HG03575 (cell line): Measurements from ENCODE around the gene SLC22A23.

Source experiments
- ATAC-seq: cut with Tn5 transposase; IDR thresholded peaks from one replicate; pipeline ENCODE4 v1.9.1; 2021; ENCODE audit not compliant: unreplicated experiment, insufficient number of reproducible peaks, low FRiP score; ENCODE audit errors: extremely low read depth

The SLC22A23 gene

DNA sequence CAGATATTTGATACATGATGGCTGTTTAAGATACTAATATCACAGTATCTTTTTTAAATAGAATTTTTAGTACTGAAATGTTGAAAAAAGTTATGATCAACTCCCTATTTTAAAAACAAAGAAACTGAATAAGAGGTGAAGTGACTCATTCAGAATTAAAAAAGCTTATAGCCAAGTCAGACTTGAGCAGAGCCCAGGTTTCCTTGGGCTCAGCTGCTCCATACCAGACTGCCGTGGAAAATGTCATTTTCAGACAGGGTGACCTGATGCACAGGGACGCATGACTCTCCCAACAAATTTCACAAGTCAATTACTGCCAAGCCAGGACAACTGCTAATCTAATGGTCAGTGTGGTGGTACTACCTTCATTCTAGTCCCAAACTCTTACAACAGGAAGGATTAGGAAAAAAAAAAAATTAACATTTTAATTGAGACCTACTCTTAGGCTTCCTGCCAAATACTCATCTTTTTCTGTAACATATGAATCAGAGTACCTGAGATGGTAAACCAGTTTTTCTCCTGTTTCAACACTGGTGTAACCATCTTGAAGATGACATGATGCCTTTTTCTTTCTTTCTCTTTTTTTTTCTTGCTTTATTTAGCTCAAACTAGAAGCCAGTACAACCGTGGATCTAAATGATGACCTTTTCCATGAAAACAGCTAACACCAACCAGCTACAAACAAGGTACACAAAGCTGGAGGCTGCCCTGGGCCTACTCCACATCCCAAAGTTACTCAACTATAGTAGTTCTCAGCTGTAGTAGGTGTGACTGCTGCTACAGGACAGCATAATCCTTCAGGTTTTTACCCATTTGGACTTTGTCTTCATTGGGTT, 30.5 kb downstream of the SLC22A23 start:
- no peak for ATAC-seq

DNA sequence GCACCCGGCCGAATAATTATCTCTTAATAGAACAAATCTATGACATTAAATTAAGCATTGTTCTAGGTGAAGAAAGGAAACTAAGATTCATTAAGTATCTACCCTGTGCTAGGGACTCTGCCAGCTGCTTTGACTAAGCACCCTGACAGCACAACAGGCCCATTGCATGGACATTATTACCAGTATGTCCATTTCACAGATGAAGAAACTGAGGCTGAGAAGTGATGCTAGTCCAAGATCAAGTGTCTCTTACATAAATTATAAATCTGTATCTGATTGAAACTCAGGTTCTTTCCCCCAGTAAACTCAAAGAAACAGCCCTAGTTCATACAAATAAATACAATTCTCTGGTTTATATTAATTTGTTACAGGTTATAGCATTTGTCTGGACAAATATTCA, 31.3 kb downstream of the SLC22A23 start:
- ATAC-seq = no peak

DNA sequence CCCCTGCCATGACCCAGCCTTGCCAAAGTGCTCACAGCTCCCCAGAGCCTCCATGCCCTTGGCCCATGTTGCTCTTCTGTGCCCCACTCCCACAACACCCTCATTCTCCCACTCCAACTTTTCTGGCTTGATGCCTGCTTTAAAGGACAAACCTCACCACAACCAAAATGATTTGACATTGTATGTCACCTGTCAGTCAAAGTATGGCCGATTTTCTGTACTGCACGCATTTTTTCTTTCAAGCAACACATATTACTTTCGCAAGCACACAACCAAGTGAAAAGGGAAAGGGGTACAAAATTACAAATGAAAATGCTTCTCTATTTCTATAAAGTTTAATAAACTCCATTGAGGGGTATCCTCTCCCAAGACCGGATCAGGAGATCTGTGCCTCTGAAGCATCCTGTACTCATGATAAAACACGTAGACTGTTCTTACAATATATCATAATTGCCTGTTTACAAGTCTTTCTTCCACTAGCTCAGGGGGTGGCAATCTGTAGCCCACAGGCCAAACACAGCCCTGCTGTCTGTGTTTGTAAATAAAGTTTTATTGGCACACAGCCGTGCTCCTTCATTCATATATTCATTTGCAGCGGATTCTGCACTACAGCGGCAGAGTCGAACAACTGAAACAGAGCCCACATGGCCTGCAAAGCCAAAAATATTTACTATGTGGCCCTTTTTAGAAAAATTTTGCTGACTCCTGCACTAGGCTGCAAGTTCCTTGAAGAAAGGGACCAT, 32.5 kb downstream of the SLC22A23 start:
- no peak for ATAC-seq

DNA sequence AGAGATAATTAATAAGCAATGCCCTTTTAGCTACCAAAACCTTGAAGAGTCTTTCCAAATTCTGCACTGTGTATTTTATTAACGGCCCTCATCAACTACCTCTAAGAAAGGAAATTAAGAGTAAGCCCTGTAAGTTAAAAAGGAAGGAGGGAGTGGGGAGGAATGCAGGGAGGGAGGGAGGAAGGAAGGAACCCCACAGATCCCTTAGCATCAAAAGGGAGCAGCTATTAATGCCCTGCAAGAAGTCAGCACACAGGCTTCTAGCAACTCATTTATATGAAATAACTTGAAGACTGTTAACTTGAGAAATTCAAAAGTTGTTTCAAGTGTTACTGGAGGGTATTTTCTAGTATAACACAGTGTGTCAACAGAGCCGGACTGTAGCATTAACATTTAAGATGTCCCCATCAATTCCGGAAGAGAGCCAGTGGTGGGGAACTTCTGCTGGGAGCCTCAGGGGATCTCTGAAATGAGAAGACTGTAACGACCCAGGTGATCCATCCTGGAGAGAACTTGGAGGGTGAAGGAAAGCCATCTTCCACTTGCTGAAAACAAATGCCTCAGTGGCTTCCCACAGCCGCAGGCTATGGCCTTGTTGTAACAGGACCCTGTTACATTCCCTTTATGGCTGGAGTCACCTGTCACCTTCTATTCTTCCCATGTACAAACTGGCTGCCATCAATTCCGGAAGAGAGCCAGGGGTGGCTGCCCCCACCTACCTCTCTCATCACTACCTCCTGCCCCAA, 33.2 kb downstream of the SLC22A23 start:
- no peak for ATAC-seq

DNA sequence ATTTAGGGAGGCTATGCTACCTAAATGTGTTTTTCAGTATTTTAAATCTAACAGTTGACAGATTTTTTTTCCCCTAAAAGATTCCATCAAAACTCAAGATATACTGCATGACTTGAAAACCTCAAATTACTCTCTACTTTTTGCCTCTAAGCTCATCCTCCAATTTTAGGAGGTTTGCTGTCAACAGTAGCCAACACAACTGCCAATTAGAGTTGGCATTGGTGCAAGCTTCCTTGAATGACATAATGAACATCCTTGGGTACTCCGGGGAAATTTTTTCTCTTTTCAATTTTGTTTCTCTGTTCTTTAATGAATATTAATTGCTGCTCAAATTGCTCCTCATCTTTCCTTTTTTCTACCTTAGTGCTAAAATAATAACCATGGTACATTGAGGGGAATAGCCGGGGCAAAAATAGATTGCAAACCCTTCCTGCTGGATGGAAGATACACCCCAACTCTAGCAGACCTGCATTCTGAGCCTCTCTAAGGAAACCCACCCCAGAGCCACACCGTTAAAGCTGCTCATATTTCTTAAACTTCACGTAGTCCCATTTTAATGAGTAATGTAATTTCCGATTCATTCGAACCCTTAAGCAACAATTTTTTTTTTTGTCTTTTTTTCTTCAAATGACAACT, 34.3 kb downstream of the SLC22A23 start:
- ATAC-seq = no peak

DNA sequence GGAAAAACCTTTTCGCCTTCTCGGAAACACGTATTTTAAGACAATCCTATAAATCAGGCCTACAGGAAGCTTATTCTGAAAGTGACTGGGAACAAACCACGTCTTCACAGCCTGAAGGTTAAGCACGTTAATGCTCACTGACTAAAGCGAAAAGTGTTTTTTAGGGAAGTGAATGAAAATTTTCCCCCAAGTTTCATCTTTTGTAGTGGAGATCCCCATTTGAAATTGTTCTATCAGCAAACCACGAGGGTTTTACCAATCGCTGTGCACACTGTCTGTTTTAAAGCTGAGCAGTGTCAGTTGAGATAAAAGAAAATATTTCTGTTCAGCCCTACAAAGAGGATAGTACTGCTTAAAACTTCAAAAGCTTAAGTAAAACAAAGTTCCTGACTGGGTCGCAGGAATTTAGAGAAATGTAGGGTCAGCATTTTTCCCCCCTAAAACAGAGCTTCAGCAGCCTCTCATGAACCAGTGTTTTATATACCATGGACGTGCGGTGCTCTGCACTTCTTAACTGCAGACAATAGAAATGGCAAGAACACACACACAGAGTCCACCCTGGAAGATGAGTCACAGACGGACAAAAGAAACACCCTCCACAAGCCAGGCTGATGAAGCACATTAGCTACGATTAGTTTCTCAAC, 34.9 kb downstream of the SLC22A23 start:
- ATAC-seq = no peak

DNA sequence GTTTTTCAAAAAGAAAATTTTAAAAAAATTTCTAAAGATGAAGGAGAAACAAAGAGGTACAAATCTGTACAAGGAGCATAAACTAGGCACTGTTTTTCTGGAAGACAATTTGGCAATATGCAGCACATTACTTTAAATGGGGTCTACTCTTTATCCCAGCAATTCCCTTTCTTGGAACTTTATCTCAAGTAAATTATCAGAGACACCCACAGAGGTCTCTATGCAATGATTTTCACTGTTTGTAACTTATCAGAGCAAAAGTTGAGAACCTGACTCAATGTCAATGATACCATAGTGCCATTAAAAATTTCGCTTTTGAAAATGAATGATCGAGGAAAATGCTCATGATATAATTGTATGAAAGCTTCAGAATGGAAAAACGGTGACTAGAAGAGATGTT, 35.7 kb downstream of the SLC22A23 start:
- ATAC-seq = no peak

DNA sequence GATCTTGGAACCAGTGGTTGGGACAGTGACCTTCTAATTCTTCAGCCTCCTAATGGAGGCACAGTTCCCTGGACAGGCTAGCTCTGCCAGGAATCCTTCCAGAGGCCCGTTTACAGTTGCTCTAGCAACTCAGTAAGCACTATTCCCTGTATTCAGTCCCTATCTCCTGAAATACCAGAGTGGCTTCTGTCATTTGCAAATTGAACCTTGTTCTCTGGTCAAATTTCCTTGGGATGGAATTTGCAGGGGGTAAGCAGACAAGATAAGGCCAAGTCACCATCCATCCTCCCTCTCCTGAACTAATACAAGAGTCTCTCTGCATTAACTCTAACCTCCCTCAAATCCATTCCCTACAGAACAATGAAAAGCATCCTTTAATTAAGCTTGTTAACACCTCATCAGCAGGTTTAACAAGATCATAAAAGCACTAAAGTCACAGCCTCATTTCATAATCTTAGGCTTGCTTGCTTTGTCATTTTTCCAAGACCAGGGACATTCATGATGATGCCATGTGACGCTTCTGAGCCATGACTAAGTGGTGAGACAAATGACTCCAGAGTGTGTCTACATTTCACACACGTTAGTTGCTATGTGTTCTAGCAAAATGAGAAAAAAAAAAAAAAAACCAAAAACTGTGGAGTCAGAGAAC, 37.1 kb downstream of the SLC22A23 start:
- ATAC-seq = no peak

DNA sequence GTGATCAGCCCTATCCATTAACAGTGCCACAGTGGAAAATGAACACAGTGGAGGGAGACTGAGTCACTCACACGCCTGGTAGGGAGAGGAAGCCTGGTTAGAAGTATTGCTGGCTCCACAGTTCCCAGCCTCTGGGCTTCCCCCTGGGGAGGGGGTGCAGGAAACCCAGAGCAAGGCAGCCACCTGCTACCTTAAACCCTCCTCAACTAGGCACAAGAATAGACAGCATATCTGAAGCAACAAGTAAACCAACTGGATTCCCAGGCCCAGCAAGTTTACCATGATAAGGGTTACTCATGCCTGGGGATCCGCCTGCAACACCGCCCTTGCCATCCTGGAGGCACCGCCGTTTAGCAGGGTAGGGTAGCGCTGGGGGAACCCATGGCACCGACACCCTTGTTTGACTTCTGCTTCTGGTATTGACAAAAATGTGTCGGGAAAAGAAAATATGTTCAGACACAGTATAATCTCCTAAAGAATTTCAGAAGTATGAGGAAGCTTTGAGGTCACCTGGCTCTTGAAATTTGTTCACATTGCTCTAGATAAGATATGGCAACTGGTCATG, 38.3 kb downstream of the SLC22A23 start:
- ATAC-seq = no peak

DNA sequence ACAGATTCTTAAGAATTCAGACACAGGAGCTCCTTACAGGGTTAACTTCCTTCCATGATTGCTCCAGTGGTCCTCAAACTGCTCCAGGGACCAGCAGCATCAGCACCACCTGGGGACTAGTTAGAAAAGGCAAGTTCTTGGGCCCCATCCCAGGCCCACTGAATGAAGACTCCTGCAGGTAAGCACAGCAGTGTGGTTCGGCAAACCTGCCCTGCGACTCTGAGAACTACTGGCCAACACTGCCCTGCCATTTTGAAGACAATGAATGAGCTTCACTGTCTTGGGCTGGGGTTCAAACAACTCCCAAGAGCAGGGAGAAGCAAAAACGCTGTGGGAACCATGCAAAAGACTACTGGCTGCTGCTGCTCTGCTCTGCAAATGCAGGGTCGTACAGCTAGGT, 39.4 kb downstream of the SLC22A23 start:
- ATAC-seq = no peak

DNA sequence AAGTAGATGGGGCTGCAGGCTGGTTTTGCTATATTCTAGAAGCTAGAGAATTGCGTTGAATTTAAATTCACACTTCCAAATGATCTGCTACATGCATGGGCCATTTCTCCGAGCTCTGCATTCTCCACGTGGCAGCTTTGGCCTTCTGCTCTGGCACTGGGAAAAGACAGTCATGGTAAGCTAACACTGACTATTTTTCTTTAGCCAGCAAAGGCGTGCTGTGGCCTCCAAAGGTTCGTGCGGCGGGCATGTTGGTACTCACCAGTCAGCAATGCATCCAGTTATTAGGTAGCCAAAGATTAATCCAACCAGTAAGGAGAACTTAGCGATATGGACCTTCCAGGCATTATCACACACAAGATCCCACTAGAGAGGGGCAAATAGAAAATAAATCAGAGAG, 41.4 kb downstream of the SLC22A23 start:
- ATAC-seq = no peak

DNA sequence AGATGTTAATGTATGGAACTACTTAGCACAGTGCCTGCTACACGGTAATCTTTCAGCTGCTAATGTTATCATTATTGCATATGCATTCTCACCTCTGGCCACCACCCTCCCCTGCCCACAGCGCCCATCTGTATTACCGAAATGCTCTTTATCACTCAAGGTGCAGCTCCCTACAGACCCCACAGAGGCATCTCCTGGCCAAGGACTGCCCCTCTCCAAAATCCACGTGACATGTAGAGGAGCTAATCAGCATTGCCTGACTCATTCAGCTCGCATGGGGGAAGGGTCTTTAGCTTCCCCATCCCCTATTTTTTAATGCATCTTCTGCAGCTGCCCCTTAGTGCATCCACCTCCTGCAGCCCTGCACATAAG, 41.8 kb downstream of the SLC22A23 start:
- no peak for ATAC-seq

DNA sequence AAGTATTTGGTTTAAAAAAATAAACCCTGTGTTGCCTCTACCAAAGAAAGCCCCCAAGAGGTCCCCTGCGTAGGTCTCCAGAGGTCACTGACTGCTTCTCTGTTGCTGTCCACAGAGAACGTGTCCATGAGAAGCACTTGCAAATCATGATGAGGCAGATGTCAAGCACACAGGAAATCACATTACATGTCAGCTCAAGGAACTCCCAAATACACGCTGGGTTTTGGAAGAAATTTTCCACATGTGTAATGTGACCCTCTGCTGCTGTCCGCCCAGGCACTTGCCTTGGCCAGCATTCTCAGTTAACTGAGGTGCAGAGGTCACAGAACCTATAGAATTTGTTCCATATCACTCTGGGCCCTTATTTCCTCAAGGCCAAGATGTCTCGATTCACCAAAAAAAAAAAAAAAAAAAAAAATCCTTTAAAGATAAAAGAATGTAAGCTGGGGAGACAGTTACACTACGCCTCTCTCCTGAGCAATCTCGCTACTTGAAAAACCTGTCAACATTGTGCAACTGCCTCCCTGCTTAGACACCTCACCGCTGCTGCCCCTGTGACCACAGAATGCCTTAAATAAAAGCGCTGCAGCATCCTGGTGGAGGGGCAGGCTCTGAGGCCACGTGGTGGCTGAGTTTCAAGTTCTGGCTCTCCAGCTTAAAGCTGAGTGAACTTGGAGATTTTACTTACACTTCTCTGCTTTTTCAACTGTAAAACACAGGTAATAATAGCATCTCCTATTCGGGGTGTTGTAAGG, 42.3 kb downstream of the SLC22A23 start:
- no peak for ATAC-seq

DNA sequence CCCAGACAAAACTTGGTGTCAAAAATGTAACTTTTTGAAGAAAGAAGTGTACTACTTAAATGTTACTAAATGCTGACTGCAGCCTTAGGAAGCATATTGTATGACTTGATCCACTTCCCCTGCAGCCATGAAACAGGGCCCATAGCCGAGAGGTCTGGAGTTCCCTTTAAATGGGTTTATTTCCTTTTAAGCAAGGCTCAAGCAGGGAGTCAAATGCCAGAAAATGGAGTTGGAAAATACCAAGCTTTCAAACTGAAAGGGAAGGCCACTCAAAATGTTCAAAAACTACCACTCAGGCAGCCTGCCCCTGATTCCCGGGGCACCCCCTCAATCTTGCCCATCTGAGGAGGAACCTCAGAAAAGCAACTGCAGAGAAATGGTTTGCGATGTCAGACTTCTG, 43.3 kb downstream of the SLC22A23 start:
- no peak for ATAC-seq

DNA sequence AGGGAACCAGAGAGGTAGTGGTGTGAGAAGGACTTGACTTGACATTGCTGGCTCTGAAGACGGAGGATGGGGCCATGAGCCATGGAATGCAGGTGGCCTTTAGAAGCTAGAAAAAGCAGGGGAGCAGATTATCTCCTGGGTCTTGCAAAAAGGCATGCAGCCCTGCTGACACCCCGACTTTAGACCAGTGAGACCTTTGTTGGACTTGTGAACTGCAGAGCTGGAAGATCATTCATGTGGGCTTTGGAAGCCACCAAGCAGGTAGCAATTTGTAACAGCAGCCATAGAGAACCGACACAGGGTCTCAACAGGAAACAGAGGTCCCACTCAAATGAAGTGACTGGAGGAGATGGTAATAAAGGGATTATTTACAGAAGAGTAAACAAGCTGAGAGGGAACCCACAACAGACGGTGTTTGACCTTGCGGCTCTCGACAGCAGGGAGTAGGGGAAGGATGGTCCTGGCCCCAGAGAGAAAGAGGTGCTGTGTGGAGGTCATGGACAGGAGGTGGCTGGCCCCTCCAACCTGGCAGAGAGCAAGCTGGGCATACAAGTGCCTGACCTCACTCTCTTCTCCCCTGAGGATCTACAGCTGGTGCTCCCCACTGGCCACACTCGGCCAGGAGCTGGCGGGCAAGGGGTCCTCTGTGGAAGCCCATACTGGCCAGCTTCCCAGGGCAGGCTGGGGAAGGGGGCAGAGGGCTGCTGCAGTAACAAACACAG, 43.9 kb downstream of the SLC22A23 start:
- ATAC-seq = no peak

DNA sequence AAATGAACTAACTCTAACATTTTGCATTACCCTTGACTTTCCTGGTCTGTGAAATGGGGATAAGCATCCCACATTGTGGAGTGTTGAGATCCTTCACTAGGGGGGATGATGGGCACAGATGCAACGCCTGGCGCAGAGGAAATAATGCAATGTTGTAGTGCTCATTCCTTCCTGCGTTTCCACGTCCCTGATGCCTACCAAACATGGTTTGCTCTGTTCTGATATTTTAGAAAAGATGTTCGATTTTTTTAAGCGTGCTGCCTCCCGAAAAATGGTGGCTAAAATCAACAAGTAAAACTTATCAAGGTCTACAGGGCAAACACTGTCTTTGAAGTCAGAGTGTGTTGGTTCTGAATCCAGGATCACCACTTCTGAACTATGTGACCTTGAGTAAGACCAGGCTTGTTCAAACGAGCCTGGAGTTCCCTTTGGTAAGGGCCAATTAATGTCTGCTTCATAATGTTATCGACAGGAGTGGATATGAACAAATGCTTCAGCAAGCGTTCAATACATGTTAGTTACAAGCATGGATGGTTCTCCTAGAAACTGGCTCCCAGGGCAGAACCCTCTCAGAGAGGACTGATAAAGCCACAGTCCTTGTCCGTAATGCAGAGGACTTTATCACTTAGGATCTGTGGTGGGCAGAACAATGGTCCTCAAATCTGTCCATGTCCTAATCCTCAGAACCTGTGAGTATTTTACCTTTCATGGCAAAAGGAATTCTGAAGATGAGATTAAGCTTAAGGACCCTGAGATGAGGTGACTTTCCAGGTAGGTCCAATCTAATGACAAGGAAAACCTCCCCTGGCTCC, 44.7 kb downstream of the SLC22A23 start:
- no peak for ATAC-seq
